ENCODE data around the gene RC3H2. TPM values are rescaled to one million over a fixed set of nuclear protein-coding genes. Genes with fewer than 3 reads are reported as not detected.
"Not testable (repeated sequence)": the region's sequence is repeated elsewhere in the genome, so short reads cannot be mapped to it uniquely, and the experiment has no call there.

RC3H2 gene
- total RNA-seq, 1 donor from 2014 or later, result 47.3 TPM

- intact Hi-C loops (cut with DNase I), result no loop called here
- no peak for DNase-seq (ENCODE audit: low spot score)
Observed at GRCh38 chr9:122857815-122858214, 47.3 kb downstream of the RC3H2 start.

DNA sequence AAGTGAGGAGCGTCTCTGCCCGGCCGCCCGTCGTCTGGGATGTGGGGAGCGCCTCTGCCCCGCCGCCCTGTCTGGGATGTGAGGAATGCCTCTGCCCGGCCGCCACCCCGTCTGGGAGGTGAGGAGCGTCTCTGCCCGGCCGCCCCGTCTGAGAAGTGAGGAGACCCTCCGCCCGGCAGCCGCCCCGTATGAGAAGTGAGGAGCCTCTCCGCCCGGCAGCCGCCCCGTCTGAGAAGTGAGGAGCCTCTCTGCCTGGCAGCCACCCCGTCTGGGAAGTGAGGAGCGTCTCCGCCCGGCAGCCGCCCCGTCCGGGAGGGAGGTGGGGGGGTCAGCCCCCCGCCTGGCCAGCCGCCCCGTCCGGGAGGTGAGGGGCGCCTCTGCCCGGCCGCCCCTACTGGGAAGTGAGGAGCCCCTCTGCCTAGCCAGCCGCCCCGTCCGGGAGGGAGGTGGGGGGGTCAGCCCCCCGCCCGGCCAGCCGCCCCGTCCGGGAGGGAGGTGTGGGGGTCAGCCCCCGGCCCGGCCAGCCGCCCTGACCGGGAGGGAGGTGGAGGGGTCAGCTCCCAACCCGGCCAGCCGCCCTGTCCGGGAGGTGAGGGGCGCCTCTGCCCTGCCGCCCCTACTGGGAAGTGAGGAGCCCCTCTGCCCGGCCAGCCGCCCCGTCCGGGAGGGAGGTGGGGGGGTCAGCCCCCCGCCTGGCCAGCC, 52.9 kb downstream of the RC3H2 start:
- DNase-seq (ENCODE audit: low spot score); intact Hi-C loops (cut with DNase I): not testable (repeated sequence)

- DNase-seq (ENCODE audit: low spot score), result no peak
- intact Hi-C loops (cut with DNase I), result no loop called here
Observed at GRCh38 chr9:122848256-122848943, 56.8 kb downstream of the RC3H2 start.

- intact Hi-C loops (cut with DNase I), result no loop called here
- no peak for DNase-seq (ENCODE audit: low spot score)
Observed at GRCh38 chr9:122846371-122846940, 58.7 kb downstream of the RC3H2 start.

GRCh38 chr9:122845116-122845515, 60.0 kb downstream of the RC3H2 start:
- DNase-seq (ENCODE audit: low spot score), result no peak
- intact Hi-C loops (cut with DNase I), result no loop called here

DNA sequence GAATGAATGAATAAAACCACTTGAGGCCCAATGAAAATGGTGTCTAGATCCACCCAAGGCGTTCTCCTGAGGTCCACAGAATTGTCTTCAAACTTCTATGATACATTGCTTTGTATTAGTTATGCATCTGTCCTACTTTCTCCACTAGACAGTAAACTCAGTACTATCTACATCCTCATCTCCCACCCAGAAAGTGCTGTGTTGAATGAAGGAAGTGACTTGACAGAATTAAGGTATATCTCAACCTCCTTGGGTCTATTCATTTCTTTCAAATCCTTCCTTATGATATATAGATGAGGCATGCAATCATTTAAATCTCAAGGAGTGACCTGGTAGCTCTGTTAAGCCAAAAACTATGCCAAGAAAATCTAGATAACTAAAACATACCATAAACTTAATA, 61.0 kb downstream of the RC3H2 start:
- intact Hi-C loops (cut with DNase I), result no loop called here
- DNase-seq (ENCODE audit: low spot score), result no peak

DNA sequence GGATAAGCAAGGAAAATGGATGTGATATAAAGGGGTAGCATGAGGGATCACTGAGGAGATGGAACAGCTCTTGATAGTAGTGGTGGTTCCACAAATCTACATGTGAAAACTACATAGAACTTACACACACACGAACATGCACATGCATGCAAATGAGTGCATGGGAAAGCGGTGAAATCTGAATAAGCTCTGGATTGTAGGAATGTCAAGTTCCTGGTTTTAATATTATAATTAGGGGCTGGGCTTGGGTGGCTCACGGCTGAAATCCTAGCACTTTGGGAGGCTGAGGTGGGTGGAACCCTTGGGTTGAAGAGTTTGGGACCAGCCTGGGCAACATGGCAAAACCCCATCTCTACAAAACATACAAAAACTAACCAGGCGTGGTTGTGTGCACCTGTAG, 63.7 kb downstream of the RC3H2 start:
- intact Hi-C loops (cut with DNase I), result no loop called here
- no peak for DNase-seq (ENCODE audit: low spot score)

DNA sequence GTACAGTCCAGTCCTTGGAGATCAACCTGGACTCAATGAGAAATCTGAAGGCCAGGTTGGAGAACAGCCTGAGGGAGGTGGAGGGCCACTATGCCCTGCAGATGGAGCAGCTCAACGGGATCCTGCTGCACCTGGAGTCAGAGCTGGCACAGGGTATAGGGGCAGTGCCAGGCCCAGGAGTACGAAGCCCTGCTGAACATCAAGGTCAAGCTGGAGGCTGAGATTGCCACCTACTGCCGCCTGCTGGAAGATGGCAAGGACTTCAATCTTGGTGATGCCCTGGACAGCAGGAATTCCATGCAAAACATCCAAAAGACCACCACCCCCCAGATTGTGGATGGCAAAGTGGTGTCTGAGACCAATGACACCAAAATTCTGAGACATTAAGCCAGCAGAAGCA, 66.7 kb downstream of the RC3H2 start:
- DNase-seq (ENCODE audit: low spot score); intact Hi-C loops (cut with DNase I): not testable (repeated sequence)

DNA sequence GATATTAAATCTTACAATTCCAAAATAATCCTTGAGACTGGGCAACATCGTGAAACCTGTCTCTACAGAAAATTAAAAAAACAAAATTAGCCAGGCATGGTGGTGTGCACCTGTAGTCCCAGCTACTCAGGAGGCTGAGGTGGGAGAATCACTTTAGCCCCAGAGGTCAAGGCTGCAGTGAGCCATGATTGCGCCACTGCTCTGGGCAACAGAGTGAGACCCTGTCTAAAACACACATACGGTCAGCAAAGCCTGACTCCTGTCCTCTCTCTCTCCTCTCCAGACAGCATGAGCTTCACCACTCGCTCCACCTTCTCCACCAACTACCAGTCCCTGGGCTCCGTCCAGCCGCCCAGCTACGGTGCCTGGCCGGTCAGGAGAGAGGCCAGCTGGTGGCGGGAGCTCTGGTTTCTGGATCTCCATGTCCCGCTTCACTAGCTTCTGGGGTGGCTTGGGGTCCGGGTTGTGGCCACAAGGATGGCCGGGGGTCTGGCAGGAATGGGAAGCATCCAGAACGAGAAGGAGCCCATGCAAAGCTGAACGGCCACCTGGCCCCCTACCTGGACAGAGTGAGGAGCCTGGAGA, 67.8 kb downstream of the RC3H2 start:
- no peak for DNase-seq (ENCODE audit: low spot score)
- intact Hi-C loops (cut with DNase I), result no loop called here

DNA sequence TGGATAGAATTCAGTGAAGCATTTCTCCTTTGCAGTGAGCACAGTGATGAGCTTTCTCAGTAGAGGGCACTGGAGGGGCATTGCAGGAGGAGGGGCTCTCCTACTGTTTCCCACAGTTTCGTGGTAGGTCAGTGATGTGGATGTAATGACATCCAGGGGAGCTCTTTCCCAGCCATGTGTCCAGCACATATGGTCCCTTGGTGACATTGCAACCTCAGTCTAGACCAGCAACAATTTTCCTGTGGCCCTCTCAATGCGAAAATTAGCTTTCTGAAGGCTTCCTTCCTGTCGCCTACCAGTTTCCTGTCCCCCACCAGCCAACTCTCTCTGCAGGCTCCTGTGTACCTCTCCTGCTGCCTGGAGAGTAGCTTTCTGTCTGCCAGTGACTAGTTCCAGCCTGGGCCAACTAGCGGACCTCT, 69.8 kb downstream of the RC3H2 start:
- DNase-seq (ENCODE audit: low spot score), result no peak
- intact Hi-C loops (cut with DNase I), result no loop called here

DNA sequence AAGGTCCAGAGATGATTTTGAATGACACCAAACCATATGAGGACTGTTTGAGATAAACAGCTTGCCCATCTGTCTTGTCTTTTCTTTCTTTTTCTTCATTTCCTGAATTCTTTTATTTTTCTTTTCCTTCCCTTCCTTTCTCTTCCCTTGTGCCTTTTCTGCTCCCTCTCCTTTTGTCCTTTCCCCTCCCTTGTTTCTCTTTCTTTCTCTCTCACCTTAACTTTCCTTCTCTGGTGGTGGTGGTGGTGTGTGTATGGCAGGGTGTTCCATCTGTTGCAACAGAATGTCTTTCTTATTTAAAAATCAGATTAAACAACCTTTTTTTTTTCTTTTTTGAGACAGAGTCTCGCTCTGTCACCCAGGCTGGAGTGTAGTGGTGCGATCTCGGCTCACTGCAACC, 73.0 kb downstream of the RC3H2 start:
- intact Hi-C loops (cut with DNase I), result no loop called here
- no peak for DNase-seq (ENCODE audit: low spot score)

- DNase-seq (ENCODE audit: low spot score); intact Hi-C loops (cut with DNase I): not testable (repeated sequence)
Observed at GRCh38 chr9:122828965-122829284, 76.2 kb downstream of the RC3H2 start.

DNA sequence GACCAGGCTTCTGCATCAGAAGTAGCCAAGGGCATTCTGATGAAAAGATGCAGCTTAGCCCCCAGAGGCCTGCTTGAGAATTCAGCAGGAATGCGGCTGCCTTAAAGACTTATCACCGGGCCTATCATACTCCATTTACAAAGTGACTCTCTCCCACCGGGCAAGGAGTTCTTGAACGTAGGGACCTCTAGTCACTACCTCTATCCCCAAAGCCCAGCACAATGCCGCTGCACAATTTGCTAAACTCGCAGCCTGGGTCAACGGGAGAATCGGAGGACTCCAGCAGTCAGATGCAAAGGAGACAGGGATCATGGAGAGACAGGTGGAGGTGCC, 77.4 kb downstream of the RC3H2 start:
- intact Hi-C loops (cut with DNase I), result no loop called here
- no peak for DNase-seq (ENCODE audit: low spot score)

DNA sequence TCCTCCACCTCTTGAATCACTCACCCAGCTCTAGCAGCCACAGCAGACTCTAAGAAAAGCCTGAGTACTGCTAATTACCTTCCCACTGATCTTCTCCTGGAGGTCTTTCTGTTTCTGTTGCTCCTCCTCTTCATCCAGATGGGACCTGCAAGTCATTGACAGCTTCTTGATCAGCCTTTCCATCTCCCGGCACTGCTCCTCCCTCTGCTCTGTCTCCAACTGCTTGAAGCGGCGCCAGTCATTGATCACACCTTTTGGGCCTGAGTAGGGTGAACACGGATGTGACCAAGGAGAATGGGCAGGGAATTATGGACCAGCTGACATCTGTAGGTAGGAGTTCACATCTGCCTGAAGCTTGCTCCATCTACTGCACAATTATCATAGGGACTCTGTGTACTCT, 82.2 kb downstream of the RC3H2 start:
- intact Hi-C loops (cut with DNase I), result no loop called here
- no peak for DNase-seq (ENCODE audit: low spot score)

- intact Hi-C loops (cut with DNase I), result no loop called here
- DNase-seq (ENCODE audit: low spot score), result no peak
Observed at GRCh38 chr9:122822056-122822455, 83.1 kb downstream of the RC3H2 start.

DNA sequence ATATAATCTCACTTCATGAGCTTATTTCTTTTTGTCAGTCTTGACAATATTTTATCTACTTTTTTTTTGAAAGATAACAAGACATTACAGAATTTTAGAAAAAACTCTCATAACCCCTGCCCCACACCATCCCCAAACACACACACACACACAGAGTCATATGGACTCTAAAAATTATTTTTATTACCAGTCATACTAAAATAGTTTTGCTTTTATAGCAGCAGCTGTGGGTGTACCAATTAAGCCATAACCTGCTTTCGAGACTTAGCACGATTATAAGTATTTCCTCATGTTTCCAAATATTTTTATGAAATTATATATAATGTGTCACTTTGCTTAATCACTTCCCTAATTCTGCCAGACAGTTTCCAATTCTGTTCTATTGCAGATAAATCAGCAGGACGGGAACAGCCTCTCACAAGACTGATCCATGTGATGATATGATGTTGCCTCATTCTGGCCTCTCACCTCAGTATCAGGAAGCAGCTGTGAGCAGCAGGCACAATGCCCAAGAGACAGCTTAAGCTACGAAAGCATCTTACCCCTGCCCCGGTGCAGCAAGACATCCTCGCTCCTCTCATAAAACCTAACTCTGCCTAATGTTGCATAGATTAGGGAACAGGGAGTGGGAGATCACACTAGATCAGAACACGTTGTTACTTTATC, 83.7 kb downstream of the RC3H2 start:
- intact Hi-C loops (cut with DNase I), result no loop called here
- no peak for DNase-seq (ENCODE audit: low spot score)

DNA sequence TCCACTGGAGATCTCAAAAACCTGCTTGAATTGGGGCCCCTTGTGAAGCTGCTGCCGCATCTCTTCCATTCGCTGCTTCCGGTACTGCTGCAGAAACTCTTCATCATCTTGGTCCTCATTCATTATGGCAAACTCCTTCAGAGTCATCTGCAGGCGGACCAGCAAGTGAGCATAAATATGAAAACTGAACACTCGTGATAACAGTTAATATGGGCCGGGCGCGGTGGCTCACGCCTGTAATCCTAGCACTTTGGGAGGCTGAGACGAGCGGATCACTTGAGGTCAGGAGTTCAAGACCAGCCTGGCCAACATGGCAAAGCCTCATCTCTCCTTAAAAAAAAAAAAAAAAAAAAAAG, 84.7 kb downstream of the RC3H2 start:
- intact Hi-C loops (cut with DNase I), result no loop called here
- no peak for DNase-seq (ENCODE audit: low spot score)

GRCh38 chr9:122819791-122820489, 85.2 kb downstream of the RC3H2 start:
- intact Hi-C loops (cut with DNase I), result loop anchor here (10.0 kb wide), 2 partner anchors 695 to 725 kb away; partner anchors contain the start of gene TTLL11
- DNase-seq (ENCODE audit: low spot score), result no peak

DNA sequence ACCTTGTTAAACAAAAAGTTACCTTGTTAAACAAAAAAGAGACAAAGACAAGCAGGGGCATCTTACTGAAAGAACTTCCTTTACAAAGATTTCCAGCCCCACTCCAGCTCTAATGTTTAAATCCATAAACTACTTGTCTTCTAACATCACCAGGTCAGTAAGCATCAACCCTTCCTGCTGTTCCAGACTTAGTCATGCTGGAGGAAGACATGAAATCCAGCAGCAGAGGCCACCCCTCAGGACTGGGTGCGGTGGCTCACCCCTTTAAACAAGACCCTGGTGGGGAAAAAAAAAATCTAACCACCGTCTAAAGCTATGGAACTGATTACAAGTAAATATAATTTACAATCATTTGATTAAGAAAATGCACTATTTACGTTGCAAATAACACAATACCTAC, 85.8 kb downstream of the RC3H2 start:
- no peak for DNase-seq (ENCODE audit: low spot score)
- intact Hi-C loops (cut with DNase I), result loop anchor here (10.0 kb wide), 2 partner anchors 695 to 725 kb away; partner anchors contain the start of gene TTLL11
